Parathyroid adenoma (tissue), 2 donors: ENCODE measurements around the gene OR10G3.

Source experiments
- H2AFZ ChIP-seq: fragments of 300-600 bp; sonication (generic); one replicate; pipeline ENCODE4 v1.7.0; 2017; ENCODE audit warnings: antibody characterized with exemption, mild to moderate bottlenecking
- H3K27ac ChIP-seq: fragments of 300-600 bp; sonication (generic); one replicate; pipeline ENCODE4 v1.7.0; 2017
- H3K27me3 ChIP-seq: fragments of 300-600 bp; sonication (generic); one replicate; pipeline ENCODE4 v1.7.0; 2017; ENCODE audit warnings: low read length; ENCODE audit not compliant: control insufficient read depth, insufficient read depth
- H3K36me3 ChIP-seq: fragments of 300-600 bp; sonication (generic); one replicate; pipeline ENCODE4 v1.7.0; 2017; ENCODE audit warnings: low read length; ENCODE audit not compliant: control insufficient read depth, insufficient read depth
- H3K4me1 ChIP-seq: fragments of 300-600 bp; sonication (generic); one replicate; pipeline ENCODE4 v1.7.0; 2017; ENCODE audit warnings: control low read depth
- H3K4me2 ChIP-seq: fragments of 300-600 bp; sonication (generic); one replicate; pipeline ENCODE4 v1.7.0; 2017; ENCODE audit warnings: low read length
- H3K4me3 ChIP-seq: fragments of 300-600 bp; sonication (generic); one replicate; pipeline ENCODE4 v1.7.0; 2017; ENCODE audit warnings: low read depth, low read length
- H3K79me2 ChIP-seq: fragments of 300-600 bp; sonication (generic); one replicate; pipeline ENCODE4 v1.7.0; 2017; ENCODE audit warnings: control low read depth
- H3K9ac ChIP-seq: fragments of 300-600 bp; sonication (generic); one replicate; pipeline ENCODE4 v1.7.0; 2017; ENCODE audit warnings: mild to moderate bottlenecking
- H3K9me3 ChIP-seq: fragments of 300-600 bp; sonication (generic); one replicate; pipeline ENCODE4 v1.7.0; 2017; ENCODE audit warnings: low read length; ENCODE audit not compliant: control insufficient read depth
- CTCF ChIP-seq: fragments of 300-600 bp; sonication (generic); IDR thresholded peaks from one replicate; pipeline ENCODE4 v1.7.0; 2017; ENCODE audit warnings: antibody characterized with exemption, mild to moderate bottlenecking
- donor health status: primary hyperparathyroidism.

Gene OR10G3

GRCh38 chr14:21526672-21527317 lies 53.1 kb downstream of the OR10G3 start:
- Histone ChIP-seq H2AFZ (peak overlapping the region; percentile 99), H3K4me1 (peaks cover 5% of the 10 kb centered on the region), H3K9ac (no peak overlapping the region), H3K27ac (peak overlapping the region; percentile 59), H3K79me2 (no peaks in the 10 kb centered on the region), H3K4me3 (peak overlapping the region; percentile 75), H3K27me3 (no peaks in the 10 kb centered on the region), H3K36me3 (no peaks in the 10 kb centered on the region), H3K4me2 (peak overlapping the region; percentile 81), H3K9me3 (no peaks in the 10 kb centered on the region)
- TF ChIP-seq CTCF: no peak

DNA sequence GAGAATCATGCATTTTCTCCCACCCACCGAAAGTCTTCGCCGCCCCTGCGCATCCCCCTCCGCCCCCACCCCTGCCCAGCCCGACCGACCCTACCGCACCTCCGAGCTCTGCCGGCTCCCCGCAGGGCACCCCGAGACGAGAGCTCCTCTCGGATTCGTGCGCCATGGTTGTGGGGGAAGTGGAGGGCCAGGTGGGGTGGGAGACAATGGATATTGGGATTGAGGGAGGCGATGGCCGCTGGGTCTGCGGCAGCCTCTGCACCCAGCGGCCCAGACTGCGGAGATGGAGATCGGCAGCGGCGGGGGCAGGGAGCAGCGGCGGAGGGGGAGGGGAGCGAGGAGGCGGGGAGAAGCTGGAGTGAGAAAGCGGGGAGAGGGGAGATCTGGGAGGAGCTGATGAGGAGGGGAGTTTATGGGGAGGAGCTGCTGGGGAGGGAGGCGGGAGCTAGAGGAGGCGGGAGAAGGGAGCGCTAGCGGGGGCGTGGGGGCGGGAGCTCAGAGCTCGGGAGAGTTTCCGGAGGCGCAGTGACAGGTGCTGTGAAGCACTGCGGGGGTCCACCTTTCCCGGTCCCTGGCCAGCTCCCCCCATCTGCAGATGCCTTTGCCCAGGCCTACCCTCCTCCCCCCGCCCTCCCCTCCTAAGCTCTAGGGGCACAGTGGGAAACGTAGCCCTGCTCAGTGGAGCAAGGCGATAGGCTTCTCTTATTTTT lies 53.8 kb downstream of the OR10G3 start, which contains the start of gene SALL2:
Gene SALL2 (minus strand): TSS at position 385 of the 710 bp plus-strand sequence. CDS start 219 bp downstream, at position 166.
- Histone ChIP-seq H3K27ac (peak within 1 kb of the TSS; percentile 59), H3K36me3 (no peaks in the 10 kb centered on the region), H3K27me3 (no peaks in the 10 kb centered on the region), H3K9me3 (no peaks in the 10 kb centered on the region), H3K4me3 (peak within 1 kb of the TSS; percentile 75), H3K79me2 (no peaks in the 10 kb centered on the region), H2AFZ (peak within 1 kb of the TSS; percentile 99), H3K4me1 (peaks cover 5% of the 10 kb centered on the region), H3K9ac (peak within 1 kb of the TSS; percentile 56), H3K4me2 (peak within 1 kb of the TSS; percentile 81)
- no peak for TF ChIP-seq CTCF

DNA sequence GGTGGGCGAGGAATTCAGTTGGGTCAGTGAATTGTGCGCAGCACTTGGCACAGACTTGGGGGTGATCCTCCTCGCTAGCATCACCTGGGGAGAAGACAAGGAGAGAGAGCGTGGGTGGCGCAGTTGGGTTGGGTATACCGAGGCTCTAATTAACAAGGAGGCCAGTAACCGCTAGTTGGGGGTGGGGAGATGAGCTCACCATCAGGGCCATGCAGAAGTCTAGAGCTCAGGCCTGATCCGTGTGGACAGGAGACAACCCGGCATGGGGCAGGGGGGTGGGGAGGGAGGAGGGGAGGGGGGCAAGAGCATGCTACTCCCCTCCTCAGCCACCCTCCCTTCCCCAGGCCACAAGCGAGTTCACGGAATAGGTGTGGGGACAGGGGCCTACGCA lies 54.3 kb downstream of the OR10G3 start:
- H3K4me3 ChIP-seq: peak overlapping the region; percentile 75
- H3K9me3 ChIP-seq: no peaks in the 10 kb centered on the region
- no peaks in the 10 kb centered on the region for H3K79me2 ChIP-seq
- peak overlapping the region; percentile 99 for H2AFZ ChIP-seq
- H3K4me1 ChIP-seq: peaks cover 5% of the 10 kb centered on the region
- peak overlapping the region; percentile 59 for H3K27ac ChIP-seq
- H3K36me3 ChIP-seq: no peaks in the 10 kb centered on the region
- TF ChIP-seq CTCF: no peak
- H3K27me3 ChIP-seq: no peaks in the 10 kb centered on the region
- H3K4me2 ChIP-seq: peak overlapping the region; percentile 81
- H3K9ac ChIP-seq: no peak overlapping the region

GRCh38 chr14:21524575-21525490 lies 55.0 kb downstream of the OR10G3 start:
- H3K4me3 ChIP-seq: peak overlapping the region; percentile 75
- TF ChIP-seq CTCF: no peak

More at GRCh38 chr14:21524575-21525490, 55.0 kb downstream of the OR10G3 start:
- Histone ChIP-seq H3K79me2 (no peaks in the 10 kb centered on the region), H2AFZ (no peak overlapping the region), H3K9ac (no peak overlapping the region), H3K36me3 (no peaks in the 10 kb centered on the region), H3K27ac (no peak overlapping the region), H3K4me2 (peak overlapping the region; percentile 81), H3K9me3 (no peaks in the 10 kb centered on the region), H3K27me3 (no peaks in the 10 kb centered on the region), H3K4me1 (peaks cover 5% of the 10 kb centered on the region)
